ENCODE results near the gene NARS2.

DNA sequence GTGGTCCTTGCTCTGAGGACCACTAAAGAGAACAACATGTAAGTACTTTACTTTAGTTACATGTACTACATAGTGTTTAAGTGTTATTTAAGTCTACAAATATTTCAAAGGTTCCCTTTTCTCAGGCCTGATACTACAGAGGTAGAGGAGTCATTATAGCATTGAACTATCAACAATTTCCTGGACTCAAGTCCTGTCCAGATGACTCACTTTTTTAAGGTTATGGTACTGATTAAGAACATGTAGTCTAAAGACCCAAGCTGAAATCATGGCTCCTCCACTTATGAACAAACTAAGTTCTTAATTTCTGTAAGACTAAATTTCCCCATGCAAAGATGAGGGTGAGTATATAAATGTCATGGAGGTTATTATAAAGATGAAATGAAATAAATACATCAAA is 74.7 kb downstream of the NARS2 start:
- TF ChIP-seq, protein P1, sequence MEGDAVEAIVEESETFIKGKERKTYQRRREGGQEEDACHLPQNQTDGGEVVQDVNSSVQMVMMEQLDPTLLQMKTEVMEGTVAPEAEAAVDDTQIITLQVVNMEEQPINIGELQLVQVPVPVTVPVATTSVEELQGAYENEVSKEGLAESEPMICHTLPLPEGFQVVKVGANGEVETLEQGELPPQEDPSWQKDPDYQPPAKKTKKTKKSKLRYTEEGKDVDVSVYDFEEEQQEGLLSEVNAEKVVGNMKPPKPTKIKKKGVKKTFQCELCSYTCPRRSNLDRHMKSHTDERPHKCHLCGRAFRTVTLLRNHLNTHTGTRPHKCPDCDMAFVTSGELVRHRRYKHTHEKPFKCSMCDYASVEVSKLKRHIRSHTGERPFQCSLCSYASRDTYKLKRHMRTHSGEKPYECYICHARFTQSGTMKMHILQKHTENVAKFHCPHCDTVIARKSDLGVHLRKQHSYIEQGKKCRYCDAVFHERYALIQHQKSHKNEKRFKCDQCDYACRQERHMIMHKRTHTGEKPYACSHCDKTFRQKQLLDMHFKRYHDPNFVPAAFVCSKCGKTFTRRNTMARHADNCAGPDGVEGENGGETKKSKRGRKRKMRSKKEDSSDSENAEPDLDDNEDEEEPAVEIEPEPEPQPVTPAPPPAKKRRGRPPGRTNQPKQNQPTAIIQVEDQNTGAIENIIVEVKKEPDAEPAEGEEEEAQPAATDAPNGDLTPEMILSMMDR (conservative IDR thresholded peaks at IDR 0.05 in 1 of 2, IDR thresholded peaks at IDR 0.05 in 1 of 2; ENCODE audit: low read depth in 1 of 2, low read length in 2 of 2) = no peak
- TF ChIP-seq EZH2 (IDR thresholded peaks at IDR 0.05; ENCODE audit: low read length, missing control alignments) = no peak

Measured in fibroblast of lung (primary cell).